IMR-90 (cell line): Measurements from ENCODE around the gene GFOD2. TPM values are rescaled to one million over a fixed set of nuclear protein-coding genes. Genes with fewer than 3 reads are reported as not detected.

Experiments used
- ATAC-seq: fragments of 200-7000 bp; cut with Tn5 transposase; 2 replicates; pipeline ENCODE4 v1.9.1; 2020; ENCODE audit warnings: low read depth, mild to moderate bottlenecking, moderate library complexity
- BruUV-seq: library from RNA; stranded (reverse); fragments of 400-500 nt; replicated peaks from 2 replicates; lab custom pipeline; 2021; lab: Mats Ljungman, UMichigan
- CTCF ChIA-PET: fragments of 300-600 bp; formaldehyde crosslinking; extraction: SDS; loops from one replicate; lab custom pipeline; 2021; ENCODE audit warnings: antibody characterized with exemption; lab: Yijun Ruan, JAX
- POLR2A ChIA-PET: fragments of 300-600 bp; sonication (Branson Sonifier 250); formaldehyde crosslinking; loops from one replicate; lab custom pipeline; 2022; ENCODE audit warnings: antibody characterized with exemption; ENCODE audit not compliant: unreplicated experiment; lab: Charles Lee
- DNase-seq: peaks from one replicate; pipeline ENCODE4 v3.0.0; 2013
- H2AFZ ChIP-seq: replicated peaks from 2 replicates; pipeline ENCODE3; 2013; ENCODE audit warnings: low read length, mild to moderate bottlenecking; ENCODE audit not compliant: poor library complexity
- H2AK5ac ChIP-seq: 2 replicates; pipeline ENCODE4 v1.6.1; 2013; ENCODE audit warnings: low read depth, low read length, inconsistent platforms
- H2AK9ac ChIP-seq: replicated peaks from 2 replicates; pipeline ENCODE3; 2013; ENCODE audit warnings: mild to moderate bottlenecking, low read depth, low read length, moderate library complexity; ENCODE audit not compliant: poor library complexity
- H2BK120ac ChIP-seq: 2 replicates; pipeline ENCODE4 v1.6.1; 2013; ENCODE audit warnings: low read depth, low read length, inconsistent platforms
- H2BK15ac ChIP-seq: 3 replicates; pipeline ENCODE4 v1.6.1; 2013; ENCODE audit warnings: low read depth, low read length, inconsistent platforms
- H2BK20ac ChIP-seq: 2 replicates; pipeline ENCODE4 v1.6.1; 2013; ENCODE audit warnings: low read depth, mild to moderate bottlenecking, inconsistent platforms, low read length, moderate library complexity
- H2BK5ac ChIP-seq: 2 replicates; pipeline ENCODE4 v1.6.1; 2013; ENCODE audit warnings: mild to moderate bottlenecking, low read depth, low read length, inconsistent platforms; ENCODE audit not compliant: poor library complexity, severe bottlenecking
- H3K14ac ChIP-seq: replicated peaks from 2 replicates; pipeline ENCODE4 v1.6.1; 2013; ENCODE audit warnings: low read depth, low read length, inconsistent platforms
- H3K18ac ChIP-seq: 2 replicates; pipeline ENCODE4 v1.6.1; 2013; ENCODE audit warnings: low read depth, low read length, control low read depth
- H3K23ac ChIP-seq: 2 replicates; pipeline ENCODE4 v1.6.1; 2013; ENCODE audit warnings: low read depth, low read length, inconsistent platforms
- H3K27ac ChIP-seq: 2 replicates; pipeline ENCODE4 v1.5.1; 2013; ENCODE audit warnings: mild to moderate bottlenecking, control low read depth, low read length; ENCODE audit not compliant: insufficient read depth
- H3K27me3 ChIP-seq: 2 replicates; pipeline ENCODE4 v1.6.1; 2013; ENCODE audit warnings: low read length; ENCODE audit not compliant: control insufficient read depth, insufficient read depth
- H3K36me3 ChIP-seq: 2 replicates; pipeline ENCODE4 v1.6.1; 2013; ENCODE audit warnings: low read length, mixed read lengths; ENCODE audit not compliant: control insufficient read depth, insufficient read depth
- H3K4ac ChIP-seq: 2 replicates; pipeline ENCODE4 v1.6.1; 2013; ENCODE audit warnings: low read depth, low read length, inconsistent platforms
- H3K4me1 ChIP-seq: 2 replicates; pipeline ENCODE4 v1.6.1; 2013; ENCODE audit warnings: low read length, mixed read lengths; ENCODE audit not compliant: control insufficient read depth, insufficient read depth
- H3K4me2 ChIP-seq: 2 replicates; pipeline ENCODE4 v1.6.1; 2013; ENCODE audit warnings: low read depth, mild to moderate bottlenecking, control low read depth, low read length, moderate library complexity
- H3K4me3 ChIP-seq: 2 replicates; pipeline ENCODE4 v1.5.1; 2013; ENCODE audit warnings: low read depth, mild to moderate bottlenecking, control low read depth, low read length, moderate library complexity; ENCODE audit not compliant: insufficient read depth
- H3K56ac ChIP-seq: 2 replicates; pipeline ENCODE4 v1.6.1; 2013; ENCODE audit warnings: low read length, inconsistent platforms; ENCODE audit not compliant: insufficient read depth; ENCODE audit errors: extremely low read depth
- H3K79me1 ChIP-seq, 2 experiments: 2 replicates each; pipeline ENCODE4 v1.6.1; 2013; ENCODE audit warnings: low read length in 2 of 2, inconsistent platforms in 1 of 2, low read depth in 1 of 2
- H3K9ac ChIP-seq: 2 replicates; pipeline ENCODE4 v1.6.1; 2013; ENCODE audit warnings: low read depth, low read length, control low read depth
- H3K9me1 ChIP-seq: 2 replicates; pipeline ENCODE4 v1.6.1; 2013; ENCODE audit warnings: low read length, inconsistent platforms; ENCODE audit not compliant: insufficient read depth
- H3K9me3 ChIP-seq: 2 replicates; pipeline ENCODE4 v1.6.1; 2013; ENCODE audit warnings: low read length; ENCODE audit not compliant: control insufficient read depth, insufficient read depth
- H4K20me1 ChIP-seq: 2 replicates; pipeline ENCODE4 v1.6.1; 2013; ENCODE audit warnings: low read length, inconsistent platforms; ENCODE audit not compliant: insufficient read depth
- H4K5ac ChIP-seq: 2 replicates; pipeline ENCODE4 v1.6.1; 2013; ENCODE audit warnings: mild to moderate bottlenecking, low read depth, low read length, control low read depth
- H4K8ac ChIP-seq, 2 experiments: 2 replicates each; pipeline ENCODE4 v1.6.1; 2013; ENCODE audit warnings: low read depth in 2 of 2, low read length in 2 of 2, control low read depth in 1 of 2, inconsistent platforms in 1 of 2
- H4K91ac ChIP-seq: 2 replicates; pipeline ENCODE4 v1.6.1; 2013; ENCODE audit warnings: low read depth, low read length, inconsistent platforms; ENCODE audit not compliant: insufficient read depth
- BHLHE40 ChIP-seq: fragments of 150-350 bp; IDR thresholded peaks from 2 replicates; pipeline ENCODE4 v1.6.1; 2016; ENCODE audit warnings: mild to moderate bottlenecking, low read depth, low read length
- CEBPB ChIP-seq: IDR thresholded peaks from 2 replicates; pipeline ENCODE4 v1.6.1; 2012; ENCODE audit warnings: low read depth, low read length, improper control_type of control experiment
- ELK1 ChIP-seq: fragments of 150-350 bp; IDR thresholded peaks from 2 replicates; pipeline ENCODE4 v1.6.1; 2016; ENCODE audit warnings: low read depth, mild to moderate bottlenecking, low read length, moderate library complexity, borderline replicate concordance
- FOS ChIP-seq: fragments of 150-350 bp; IDR thresholded peaks from 2 replicates; pipeline ENCODE4 v1.6.1; 2016; ENCODE audit warnings: low read depth, low read length
- MAZ ChIP-seq: IDR thresholded peaks from 2 replicates; pipeline ENCODE4 v1.6.1; 2012; ENCODE audit warnings: low read depth, mild to moderate bottlenecking, low read length, improper control_type of control experiment, moderate library complexity, borderline replicate concordance
- NFE2L2 ChIP-seq: fragments of 150-350 bp; IDR thresholded peaks from 2 replicates; pipeline ENCODE4 v1.6.1; 2016; ENCODE audit warnings: low read depth, mild to moderate bottlenecking, low read length
- POLR2A ChIP-seq: IDR thresholded peaks from 2 replicates; pipeline ENCODE4 v1.6.1; 2012; ENCODE audit warnings: mild to moderate bottlenecking, low read depth, low read length
- RAD21 ChIP-seq: IDR thresholded peaks from 2 replicates; pipeline ENCODE4 v1.6.1; 2012; ENCODE audit warnings: low read length, improper control_type of control experiment
- RFX5 ChIP-seq: IDR thresholded peaks from 2 replicates; pipeline ENCODE4 v1.8.0; 2012; ENCODE audit warnings: low read depth, mild to moderate bottlenecking, low read length, moderate library complexity
- WGBS, 2 experiments: methylation state at CpG; one replicate each; pipeline versions ENCODE4 v1.1.5 to v1.1.7; 2013; ENCODE audit warnings: missing lambda C conversion rate in 2 of 2; ENCODE audit not compliant: insufficient read length in 1 of 2; ENCODE audit errors: extremely low coverage in 2 of 2; 5-methylcytosine and 5-hydroxymethylcytosine counted together
- dilution Hi-C: fragments of 300-500 bp; cut with HindIII; formaldehyde crosslinking; loops from one replicate; pipeline ENCODE4 v1.14.3; 2018; ENCODE audit warnings: low sequenced_read_pairs; ENCODE audit not compliant: unreplicated experiment
- in situ Hi-C: fragments of 300-500 bp; cut with MboI; formaldehyde crosslinking; loops from 3 replicates; pipeline ENCODE4 v1.14.3; 2019; ENCODE audit warnings: low sequenced_read_pairs, inconsistent platforms, mixed read lengths
- intact Hi-C: fragments of 100-400 bp; cut with micrococcal nuclease; formaldehyde crosslinking; loops from 2 replicates; pipeline ENCODE4 v1.10.0; 2022
- polyA plus RNA-seq, 3 experiments: library from polyadenylated mRNA; depleted of rRNA; stranded (reverse); fragments of >200 nt; gene quantifications; 2 replicates each; pipeline ENCODE4 v1.2.3, GENCODE V29; 2012; ENCODE audit warnings: low replicate concordance in 1 of 3
- total RNA-seq: library from RNA; depleted of rRNA; stranded (reverse); fragments of >200 nt; gene quantifications from 2 replicates; pipeline ENCODE4 v1.2.3, GENCODE V29; 2012

GFOD2 gene
- total and polyA plus RNA-seq, 2 of the 4 experiments (the other 2 are of a cell fraction), result 12.3 to 18.1 TPM

- H3K36me3 ChIP-seq, result peaks cover 3% of the 10 kb centered on the region; the same call in 1 of the 2 replicates
- peaks cover 11% of the 10 kb centered on the region for H3K4me1 ChIP-seq
- no peak overlapping the region for H2BK120ac ChIP-seq
- DNase-seq (no peak), ATAC-seq (no peak)
- H3K79me1 ChIP-seq, result peaks cover 11 to 32% of the 10 kb centered on the region in 2 experiments
- no peak overlapping the region for H2BK5ac ChIP-seq
- WGBS, 2 experiments, result 95% methylated on average over 28 of the region's 34 CpGs; no CpG with 5 or more reads in 1 of the 2 experiments
- no peak overlapping the region for H3K56ac ChIP-seq
- no peak overlapping the region for H4K91ac ChIP-seq
- H2BK20ac ChIP-seq, result no peak overlapping the region
- H3K18ac ChIP-seq, result no peak overlapping the region
- peaks cover 5% of the 10 kb centered on the region for H4K20me1 ChIP-seq
- intact Hi-C loops, result no loop called here
- H3K27me3 ChIP-seq, result no peaks in the 10 kb centered on the region
- CTCF ChIA-PET, result no interaction called here
- H3K4me3 ChIP-seq, result no peak overlapping the region
- dilution Hi-C loops, result no loop called here
- TF ChIP-seq NFE2L2 (no peak), BHLHE40 (no peak), CEBPB (no peak), FOS (no peak), ELK1 (no peak), RAD21 (no peak), RFX5 (no peak), POLR2A (no peak), MAZ (no peak)
- no peak overlapping the region for H4K5ac ChIP-seq
- no TSS peak for BruUV-seq
- no peak overlapping the region for H2AK5ac ChIP-seq
- no peak overlapping the region for H2BK15ac ChIP-seq
- POLR2A ChIA-PET, result no interaction called here
- H3K14ac ChIP-seq, result no peak overlapping the region
- peaks cover 4% of the 10 kb centered on the region for H3K9me1 ChIP-seq
- in situ Hi-C loops, result loop anchor here (10.0 kb wide), 1 partner anchor 137 kb away; the partner anchor contains the start of gene RIPOR1
- H4K8ac ChIP-seq, result no peak overlapping the region
- H3K9me3 ChIP-seq, result no peaks in the 10 kb centered on the region
- H2AFZ ChIP-seq, result no peak overlapping the region
- no peak overlapping the region for H3K4me2 ChIP-seq
- no peak overlapping the region for H3K4ac ChIP-seq
- no peak overlapping the region for H3K23ac ChIP-seq
- H3K9ac ChIP-seq, result no peak overlapping the region
- no peak overlapping the region for H2AK9ac ChIP-seq
- no peak overlapping the region for H3K27ac ChIP-seq
Observed at GRCh38 chr16:67661886-67662652, 57.0 kb downstream of the GFOD2 start.
